Thymus (tissue), 11 donors: ENCODE data around the gene AGTRAP. TPM values are rescaled to one million over a fixed set of nuclear protein-coding genes. Genes with fewer than 3 reads are reported as not detected.

Experiments used
- DNase-seq, 9 donors: peaks; one replicate each; pipeline ENCODE4 v3.0.0-alpha.2; 2013; ENCODE audit warnings: low spot score in 9 of 9, low read depth in 6 of 9, missing footprints in 1 of 9
- H3K27ac ChIP-seq, 2 donors: one replicate each; pipeline ENCODE4 v1.5.1; 2013; ENCODE audit warnings: control low read depth in 1 of 2, low read depth in 1 of 2, low read length in 1 of 2, mild to moderate bottlenecking in 1 of 2, moderate library complexity in 1 of 2
- H3K27me3 ChIP-seq, 2 donors: one replicate each; pipeline ENCODE4 v1.5.1; 2013; ENCODE audit warnings: low read length in 1 of 2; ENCODE audit not compliant: control insufficient read depth in 2 of 2, insufficient read depth in 1 of 2
- H3K36me3 ChIP-seq, 2 donors: one replicate each; pipeline ENCODE4 v1.5.1; 2013; ENCODE audit warnings: low read length in 1 of 2, mild to moderate bottlenecking in 1 of 2, moderate library complexity in 1 of 2; ENCODE audit not compliant: control insufficient read depth in 2 of 2, insufficient read depth in 2 of 2
- H3K4me1 ChIP-seq, 2 donors: one replicate each; pipeline ENCODE4 v1.5.1; 2013; ENCODE audit warnings: low read length in 2 of 2; ENCODE audit not compliant: control insufficient read depth in 2 of 2, insufficient read depth in 2 of 2
- H3K4me3 ChIP-seq, 2 donors: one replicate each; pipeline ENCODE4 v1.5.1; 2013; ENCODE audit warnings: low read length in 2 of 2, control low read depth in 1 of 2, mild to moderate bottlenecking in 1 of 2
- H3K9me3 ChIP-seq, 2 donors: one replicate each; pipeline ENCODE4 v1.5.1; 2013; ENCODE audit warnings: low read length in 1 of 2, mild to moderate bottlenecking in 1 of 2; ENCODE audit not compliant: control insufficient read depth in 2 of 2, insufficient read depth in 1 of 2
- WGBS: extraction: QIAGEN DNeasy Blood & Tissue Kit; methylation state at CpG from one replicate; pipeline ENCODE4 v1.1.7; 2013; 5-methylcytosine and 5-hydroxymethylcytosine counted together
- polyA plus RNA-seq: library from polyadenylated mRNA; stranded (reverse); fragments of 200-250 nt; gene quantifications from one replicate; pipeline ENCODE4 v1.2.3, GENCODE V29; 2013
- total RNA-seq: library from RNA; stranded (reverse); fragments of 120-200 nt; gene quantifications from one replicate; pipeline ENCODE4 v1.2.4, GENCODE V29; 2013
- donor health status: healthy.

The AGTRAP gene
- total and polyA plus RNA-seq, 2 donors = 20.5 to 84.2 TPM

DNA sequence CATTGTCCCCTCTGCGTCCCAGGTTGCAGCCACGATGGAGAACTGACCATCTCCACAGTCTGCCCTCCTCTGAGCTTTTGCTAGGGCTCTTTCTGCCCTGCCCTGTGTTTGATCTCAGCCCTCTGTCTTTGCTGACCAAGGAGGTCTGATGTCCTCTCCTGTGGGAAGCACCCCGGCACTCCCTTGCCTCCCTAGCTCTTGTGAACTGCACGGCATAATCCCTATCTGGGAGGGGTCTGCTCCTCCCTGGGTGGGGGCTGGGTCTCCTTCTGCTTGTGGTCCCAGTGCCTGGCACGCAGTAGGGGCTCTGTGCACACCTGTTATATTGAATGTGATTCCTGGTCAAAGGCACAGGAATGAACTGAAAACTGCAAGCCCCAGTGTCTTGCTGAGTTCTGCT is 42.0 kb upstream of the AGTRAP start:
- DNase-seq = no peak
- H3K27me3 ChIP-seq = peaks cover 33 to 84% of the 10 kb centered on the region in 2 donors

DNA sequence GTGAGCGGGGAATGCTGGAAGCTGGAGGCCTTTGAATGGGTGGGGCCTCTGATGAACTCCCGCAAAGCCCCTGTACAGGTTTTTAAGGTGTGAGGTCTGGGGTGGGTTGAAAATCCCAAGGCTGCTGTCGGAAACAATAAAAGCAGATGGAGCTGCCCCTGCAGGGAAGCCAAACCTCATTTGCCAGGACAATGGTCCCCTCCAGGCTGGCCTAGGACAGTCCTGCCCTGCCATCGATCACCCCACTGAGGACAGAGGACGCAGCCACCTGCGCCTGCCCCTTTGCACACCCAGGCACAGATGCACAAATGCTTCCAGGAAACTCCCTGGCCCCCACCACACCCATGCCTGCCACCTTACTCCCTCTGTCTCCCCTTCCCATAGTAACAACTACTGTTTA is 40.1 kb upstream of the AGTRAP start:
- WGBS = 96% methylated on average over 6 of the region's 6 CpGs
- DNase-seq = no peak
- Histone ChIP-seq H3K9me3 (no peaks in the 10 kb centered on the region), H3K27ac (no peak overlapping the region), H3K4me3 (no peak overlapping the region), H3K4me1 (peaks cover 0 to 2% of the 10 kb centered on the region in 2 donors), H3K36me3 (no peaks in the 10 kb centered on the region), H3K27me3 (peaks cover 20 to 74% of the 10 kb centered on the region in 2 donors)

More for the DNA sequence above, 42.0 kb upstream of the AGTRAP start:
- H3K9me3 ChIP-seq = no peaks in the 10 kb centered on the region
- peaks cover 4 to 7% of the 10 kb centered on the region in 2 donors for H3K4me1 ChIP-seq
- 70% methylated on average over 5 of the region's 5 CpGs for WGBS
- no peaks in the 10 kb centered on the region for H3K36me3 ChIP-seq
- H3K4me3 ChIP-seq = no peak overlapping the region
- H3K27ac ChIP-seq = no peak overlapping the region

DNA sequence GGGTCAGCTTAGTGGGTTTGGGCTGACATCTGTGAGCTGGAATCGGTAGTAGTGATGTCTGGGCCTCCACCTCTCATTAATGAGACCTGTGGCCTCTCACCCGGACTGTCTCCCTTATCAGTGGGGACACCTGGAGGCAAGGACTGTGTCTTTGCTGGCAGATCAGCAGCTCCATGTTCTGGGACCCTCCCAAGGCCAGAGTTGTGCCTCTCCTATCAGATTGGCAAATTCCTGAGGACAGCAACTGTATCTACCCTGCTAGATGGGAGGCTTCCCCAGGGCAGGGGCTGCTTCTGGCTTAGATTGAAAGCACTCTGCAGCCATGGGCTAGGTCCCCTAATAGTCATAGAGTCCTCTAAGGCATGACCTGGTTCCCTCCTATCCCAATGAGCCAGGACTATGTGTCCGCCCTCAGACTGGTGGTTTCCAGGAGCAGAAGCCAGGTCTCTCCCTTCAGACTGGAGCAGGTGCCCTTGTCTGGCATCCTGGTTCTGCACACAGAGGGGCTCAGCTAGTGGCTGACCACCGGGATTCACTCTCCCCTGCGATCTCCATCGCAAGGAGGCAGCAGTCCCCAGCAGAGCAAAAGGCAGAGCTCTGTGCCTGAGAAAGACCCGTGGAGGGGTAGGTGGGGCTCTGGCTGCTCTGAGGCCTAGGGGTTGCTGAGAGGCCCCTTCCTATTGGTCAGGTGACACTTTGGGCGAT is 38.6 kb upstream of the AGTRAP start:
- Histone ChIP-seq H3K36me3 (no peaks in the 10 kb centered on the region), H3K27me3 (peaks cover 10 to 76% of the 10 kb centered on the region in 2 donors), H3K4me3 (no peak overlapping the region), H3K9me3 (no peaks in the 10 kb centered on the region), H3K4me1 (peaks cover 0 to 2% of the 10 kb centered on the region in 2 donors), H3K27ac (no peak overlapping the region)
- DNase-seq = no peak
- 78% methylated on average over 8 of the region's 8 CpGs for WGBS

DNA sequence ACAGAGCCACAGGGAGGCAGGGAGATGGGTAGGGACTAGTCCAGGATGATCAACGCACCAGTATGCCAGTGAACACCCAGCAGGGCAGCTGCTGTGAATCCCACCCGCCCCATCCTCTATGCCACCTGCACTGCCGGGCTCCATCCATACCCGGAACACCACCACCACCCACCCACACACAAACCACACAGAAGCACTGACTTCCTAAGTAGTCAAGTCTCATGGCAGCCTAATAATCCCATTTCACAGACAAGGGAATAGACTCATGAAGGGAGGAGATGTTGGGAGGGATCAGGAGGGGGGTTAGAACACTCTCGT is 38.1 kb upstream of the AGTRAP start:
- 68% methylated on average over 5 of the region's 5 CpGs for WGBS
- no peaks in the 10 kb centered on the region for H3K36me3 ChIP-seq

DNA sequence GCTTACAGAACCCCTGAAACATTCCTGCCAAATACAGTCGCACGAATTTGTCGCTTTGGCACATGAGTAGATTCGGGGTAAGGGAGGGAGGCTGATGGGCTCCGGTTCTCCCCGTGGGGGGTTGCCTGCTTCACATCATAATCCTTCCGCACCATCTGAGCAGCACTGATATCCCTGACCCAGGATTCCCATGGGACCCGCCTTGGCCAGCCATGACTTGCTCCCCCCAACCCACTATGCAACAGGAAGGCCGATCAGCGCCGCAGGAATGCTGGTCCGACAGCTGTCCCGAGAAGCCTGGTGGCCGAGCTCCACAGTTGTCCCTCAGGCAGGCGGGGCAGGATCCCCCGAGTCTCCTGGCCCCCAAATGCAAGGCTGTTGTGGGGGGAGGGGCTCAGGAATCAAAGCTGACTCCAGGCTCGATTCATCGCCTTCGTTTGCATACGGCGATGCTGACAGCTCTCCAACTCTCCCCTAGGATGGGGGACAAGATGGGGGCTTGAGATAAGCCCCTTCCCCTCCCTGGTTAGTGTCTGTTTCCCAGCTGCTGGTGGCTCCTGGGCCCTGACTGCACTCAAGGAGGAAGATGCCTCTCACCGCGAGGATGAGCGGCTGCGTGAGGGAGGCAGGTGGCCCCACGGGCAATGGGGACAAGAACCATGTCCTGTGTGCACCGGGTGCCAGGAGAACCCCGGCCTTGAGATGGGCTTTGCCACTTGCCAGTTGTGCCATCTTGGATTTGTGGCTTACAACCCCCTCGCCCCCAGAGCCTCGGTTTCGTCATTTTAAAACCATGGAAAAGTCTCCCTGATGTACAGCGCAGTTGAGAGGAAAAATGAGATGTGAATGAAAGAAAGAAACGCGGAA is 35.1 kb upstream of the AGTRAP start:
- no peaks in the 10 kb centered on the region for H3K36me3 ChIP-seq
- H3K27ac ChIP-seq = no peak overlapping the region
- H3K9me3 ChIP-seq = no peaks in the 10 kb centered on the region
- no peak overlapping the region for H3K4me3 ChIP-seq
- H3K4me1 ChIP-seq = no peaks in the 10 kb centered on the region
- no peak for DNase-seq
- WGBS = 55% methylated on average over 34 of the region's 34 CpGs
- peaks cover 5 to 79% of the 10 kb centered on the region in 2 donors for H3K27me3 ChIP-seq

More for the DNA sequence above, 38.1 kb upstream of the AGTRAP start:
- H3K27ac ChIP-seq = no peak overlapping the region
- H3K9me3 ChIP-seq = no peaks in the 10 kb centered on the region
- peaks cover 5 to 76% of the 10 kb centered on the region in 2 donors for H3K27me3 ChIP-seq
- DNase-seq = no peak
- H3K4me3 ChIP-seq = no peak overlapping the region
- no peaks in the 10 kb centered on the region for H3K4me1 ChIP-seq

DNA sequence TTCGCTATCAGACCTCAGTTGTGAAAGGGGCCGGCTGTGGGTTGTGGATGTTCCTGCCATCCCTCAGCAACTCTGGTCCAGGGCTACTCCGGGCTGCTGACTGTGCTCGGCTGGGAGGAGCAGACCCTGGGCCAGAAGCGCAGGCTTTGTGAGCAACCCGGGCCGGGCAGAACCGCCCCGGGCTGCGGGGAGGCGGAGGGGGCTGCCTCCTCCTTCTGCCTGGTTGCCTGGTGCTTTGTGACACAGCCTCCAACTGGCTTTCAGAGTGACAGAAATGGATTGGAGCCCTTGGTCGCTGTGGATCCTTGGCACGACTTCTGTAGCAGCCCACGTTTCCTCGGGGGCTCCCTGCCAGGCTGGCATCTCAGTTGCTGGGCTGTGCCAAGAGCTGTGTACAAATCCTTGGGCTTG is 34.4 kb upstream of the AGTRAP start:
- Histone ChIP-seq H3K36me3 (no peaks in the 10 kb centered on the region), H3K9me3 (no peaks in the 10 kb centered on the region), H3K4me3 (no peak overlapping the region), H3K4me1 (no peaks in the 10 kb centered on the region), H3K27ac (no peak overlapping the region), H3K27me3 (peaks cover 5 to 81% of the 10 kb centered on the region in 2 donors)
- DNase-seq = no peak
- WGBS = 67% methylated on average over 15 of the region's 15 CpGs

DNA sequence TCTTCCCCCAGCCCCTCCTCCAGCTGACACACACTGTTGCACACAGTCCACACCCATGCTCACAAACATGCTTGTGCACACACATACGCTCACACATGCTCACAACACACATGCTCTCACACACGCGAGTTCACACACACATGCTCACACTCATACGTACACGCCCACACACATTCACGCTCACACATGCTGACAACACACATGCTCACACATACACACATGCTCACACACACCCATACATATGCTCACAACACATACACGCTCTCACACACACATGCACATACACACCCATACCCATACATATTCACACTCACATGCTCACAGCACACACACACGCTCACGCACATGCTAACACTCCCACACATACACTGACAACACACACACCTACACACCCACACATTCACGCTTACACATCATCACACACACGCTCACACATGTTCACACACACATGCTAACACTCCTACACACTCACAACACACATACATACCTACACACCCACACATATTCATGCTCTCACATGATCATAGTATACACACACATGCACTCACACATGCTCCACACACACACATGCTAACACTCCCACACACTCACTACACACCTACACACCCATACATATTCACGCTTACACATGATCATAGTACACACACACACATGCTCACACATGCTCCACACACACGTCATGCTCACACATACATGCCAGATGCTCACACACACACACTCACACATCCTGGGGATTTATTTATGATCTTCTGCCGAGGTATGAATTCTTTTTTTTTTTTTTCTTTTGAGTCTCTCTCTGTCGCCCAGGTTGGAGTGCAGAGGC is 33.7 kb upstream of the AGTRAP start:
- Histone ChIP-seq H3K27me3 (peaks cover 5 to 78% of the 10 kb centered on the region in 2 donors), H3K36me3 (no peaks in the 10 kb centered on the region), H3K4me1 (no peaks in the 10 kb centered on the region), H3K27ac (no peak overlapping the region), H3K9me3 (no peaks in the 10 kb centered on the region), H3K4me3 (no peak overlapping the region)
- WGBS = 90% methylated on average over 15 of the region's 15 CpGs
- no peak for DNase-seq

DNA sequence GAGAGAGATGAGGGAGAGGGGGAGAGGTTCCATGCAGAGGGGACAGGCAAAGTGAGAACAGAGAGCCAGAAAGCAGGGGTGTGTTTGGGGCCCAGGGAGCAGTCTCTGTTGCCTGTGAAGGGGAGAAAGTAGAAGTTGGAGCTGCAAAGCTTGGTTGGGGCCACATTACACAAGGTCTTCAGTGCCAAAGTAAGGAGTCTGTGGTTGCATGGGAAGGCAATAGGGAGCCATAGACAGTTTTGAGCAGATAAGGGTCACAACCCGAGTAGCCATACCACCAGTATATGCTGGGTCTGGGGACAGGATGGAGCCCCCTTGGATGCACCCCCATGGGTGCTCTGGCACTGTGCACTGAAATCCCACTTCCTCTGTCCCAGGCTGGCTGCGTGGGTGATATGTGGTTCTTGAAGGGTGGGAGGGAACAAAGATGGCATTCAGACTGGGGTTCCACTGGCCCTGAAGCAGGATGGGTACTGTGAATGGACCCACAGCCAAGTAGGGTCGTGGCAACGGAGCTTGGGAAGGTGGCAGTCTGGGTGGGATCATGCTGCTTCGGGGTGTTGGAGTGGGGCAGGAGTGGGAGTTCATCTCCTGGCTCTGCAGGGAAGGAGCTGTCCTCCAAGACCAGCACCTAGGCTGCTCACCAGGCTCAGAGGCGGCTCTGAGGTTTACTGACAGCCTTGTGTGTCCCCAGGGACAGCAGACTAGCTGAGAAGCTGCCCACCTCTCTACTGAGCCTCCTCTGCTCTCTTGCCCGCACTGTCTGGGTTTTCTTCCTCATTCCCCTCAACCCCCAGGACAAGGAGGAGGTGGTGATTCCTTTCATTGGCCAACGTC is 32.4 kb upstream of the AGTRAP start:
- peaks cover 5 to 76% of the 10 kb centered on the region in 2 donors for H3K27me3 ChIP-seq
- no peaks in the 10 kb centered on the region for H3K36me3 ChIP-seq
- H3K4me1 ChIP-seq = no peaks in the 10 kb centered on the region
- H3K4me3 ChIP-seq = no peak overlapping the region
- H3K9me3 ChIP-seq = no peaks in the 10 kb centered on the region
- DNase-seq = no peak
- H3K27ac ChIP-seq = no peak overlapping the region
- 74% methylated on average over 8 of the region's 8 CpGs for WGBS
